ENCODE data around the gene ATRN. TPM values are rescaled to one million over a fixed set of nuclear protein-coding genes. Genes with fewer than 3 reads are reported as not detected.

ATRN gene
- total and polyA plus RNA-seq, 2 experiments from 2014 or later: 14.7 to 71.1 TPM

- Histone ChIP-seq H3K4me2 (no peak overlapping the region), H3K79me2 (no peaks in the 10 kb centered on the region), H2AFZ (no peak overlapping the region), H3K36me3 (replicated peaks; ENCODE audit: insufficient read depth, low read depth) (no peaks in the 10 kb centered on the region), H3K9me3 (ENCODE audit: low read depth) (no peaks in the 10 kb centered on the region), H3K4me1 (ENCODE audit: insufficient read depth) (no peaks in the 10 kb centered on the region), H3K4me3 (no peak overlapping the region), H4K20me1 (ENCODE audit: insufficient read depth, poor library complexity, severe bottlenecking) (no peaks in the 10 kb centered on the region), H3K9me2 (replicated peaks; ENCODE audit: insufficient read depth) (no peaks in the 10 kb centered on the region), H3K27ac (no peak overlapping the region), H3K27me3 (no peaks in the 10 kb centered on the region)
- 94% methylated on average over 1 of the region's 1 CpG for WGBS (ENCODE audit: low lambda C conversion rate, missing lambda C conversion rate)
- no peak for DNase-seq (ENCODE audit: low spot score)
- no peak for TF ChIP-seq EZH2phosphoT487 (IDR thresholded peaks at IDR 0.05; ENCODE audit: low read depth, severe bottlenecking, unreplicated experiment)
- TF ChIP-seq, protein P1, sequence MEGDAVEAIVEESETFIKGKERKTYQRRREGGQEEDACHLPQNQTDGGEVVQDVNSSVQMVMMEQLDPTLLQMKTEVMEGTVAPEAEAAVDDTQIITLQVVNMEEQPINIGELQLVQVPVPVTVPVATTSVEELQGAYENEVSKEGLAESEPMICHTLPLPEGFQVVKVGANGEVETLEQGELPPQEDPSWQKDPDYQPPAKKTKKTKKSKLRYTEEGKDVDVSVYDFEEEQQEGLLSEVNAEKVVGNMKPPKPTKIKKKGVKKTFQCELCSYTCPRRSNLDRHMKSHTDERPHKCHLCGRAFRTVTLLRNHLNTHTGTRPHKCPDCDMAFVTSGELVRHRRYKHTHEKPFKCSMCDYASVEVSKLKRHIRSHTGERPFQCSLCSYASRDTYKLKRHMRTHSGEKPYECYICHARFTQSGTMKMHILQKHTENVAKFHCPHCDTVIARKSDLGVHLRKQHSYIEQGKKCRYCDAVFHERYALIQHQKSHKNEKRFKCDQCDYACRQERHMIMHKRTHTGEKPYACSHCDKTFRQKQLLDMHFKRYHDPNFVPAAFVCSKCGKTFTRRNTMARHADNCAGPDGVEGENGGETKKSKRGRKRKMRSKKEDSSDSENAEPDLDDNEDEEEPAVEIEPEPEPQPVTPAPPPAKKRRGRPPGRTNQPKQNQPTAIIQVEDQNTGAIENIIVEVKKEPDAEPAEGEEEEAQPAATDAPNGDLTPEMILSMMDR (IDR thresholded peaks at IDR 0.05; ENCODE audit: poor library complexity): peak; percentile 21
Measured at GRCh38 chr20:3696200-3696599, 225.4 kb downstream of the ATRN start.

DNA sequence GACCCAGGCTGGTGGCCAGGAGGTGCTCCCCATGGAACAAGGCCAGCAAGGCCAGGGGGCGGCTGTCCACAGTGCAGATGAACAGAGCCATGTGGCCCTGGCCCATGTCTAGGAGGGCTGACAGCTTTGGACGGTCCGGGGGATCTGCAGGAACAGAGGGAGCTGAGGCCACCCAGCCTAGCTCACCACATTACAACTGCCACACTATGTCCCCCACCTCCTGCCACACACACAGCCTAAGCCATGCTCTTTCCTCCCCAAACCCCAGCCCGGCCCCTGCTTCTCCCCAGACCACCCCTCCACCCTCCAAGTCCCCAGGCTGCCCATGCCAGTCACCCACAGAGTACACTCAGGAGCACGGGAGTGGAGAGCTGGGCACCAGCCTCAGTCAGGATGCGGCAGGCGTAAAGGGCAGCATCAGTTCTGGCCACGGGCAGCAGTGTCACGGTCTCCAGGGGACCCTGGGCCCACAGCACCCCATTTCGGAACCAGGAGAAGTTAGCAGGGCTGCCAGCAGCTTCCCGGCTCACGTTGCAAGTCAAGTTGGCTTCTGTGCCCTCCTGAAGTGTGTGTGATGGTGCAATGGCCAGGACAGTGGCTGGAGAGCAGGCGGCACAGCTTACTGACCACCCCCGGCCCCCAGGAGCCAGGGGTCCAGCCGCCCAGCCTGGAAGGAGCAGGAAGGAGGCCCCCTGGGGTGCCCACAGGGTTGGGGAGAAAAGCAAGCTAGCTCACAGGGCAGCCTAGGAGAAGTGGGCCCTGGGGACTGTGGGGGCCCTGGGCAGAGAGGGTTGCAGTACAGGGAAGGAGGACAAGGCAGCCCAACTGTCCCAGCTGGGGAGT is 226.1 kb downstream of the ATRN start:
- Histone ChIP-seq H3K79me2 (no peaks in the 10 kb centered on the region), H2AFZ (no peak overlapping the region), H3K9me3 (ENCODE audit: low read depth) (no peaks in the 10 kb centered on the region), H3K36me3 (replicated peaks; ENCODE audit: insufficient read depth, low read depth) (no peaks in the 10 kb centered on the region), H3K9me2 (replicated peaks; ENCODE audit: insufficient read depth) (no peaks in the 10 kb centered on the region), H3K4me1 (ENCODE audit: insufficient read depth) (no peaks in the 10 kb centered on the region), H4K20me1 (ENCODE audit: insufficient read depth, poor library complexity, severe bottlenecking) (no peaks in the 10 kb centered on the region), H3K4me3 (no peak overlapping the region), H3K27me3 (no peaks in the 10 kb centered on the region), H3K4me2 (no peak overlapping the region), H3K27ac (no peak overlapping the region)
- TF ChIP-seq, protein P1 (IDR thresholded peaks at IDR 0.05; ENCODE audit: poor library complexity): no peak
- TF ChIP-seq EZH2 (IDR thresholded peaks at IDR 0.05; ENCODE audit: borderline replicate concordance): no peak
- WGBS (ENCODE audit: low lambda C conversion rate, missing lambda C conversion rate): 91% methylated on average over 13 of the region's 15 CpGs
- DNase-seq (ENCODE audit: low spot score): no peak

GRCh38 chr20:3697588-3698305 is 226.9 kb downstream of the ATRN start:
- no peaks in the 10 kb centered on the region for H3K9me2 ChIP-seq (replicated peaks; ENCODE audit: insufficient read depth)
- no peak for TF ChIP-seq EZH2phosphoT487 (IDR thresholded peaks at IDR 0.05; ENCODE audit: low read depth, severe bottlenecking, unreplicated experiment)
- TF ChIP-seq, protein P1 (IDR thresholded peaks at IDR 0.05; ENCODE audit: poor library complexity): no peak
- no peak for TF ChIP-seq EZH2 (IDR thresholded peaks at IDR 0.05; ENCODE audit: borderline replicate concordance)

More at GRCh38 chr20:3697588-3698305, 226.9 kb downstream of the ATRN start:
- no peaks in the 10 kb centered on the region for H3K4me1 ChIP-seq (ENCODE audit: insufficient read depth)
- H3K27ac ChIP-seq: no peak overlapping the region
- no peak overlapping the region for H3K4me2 ChIP-seq
- 74% methylated on average over 18 of the region's 18 CpGs for WGBS (ENCODE audit: low lambda C conversion rate, missing lambda C conversion rate)
- no peak for DNase-seq (ENCODE audit: low spot score)
- H3K36me3 ChIP-seq (replicated peaks; ENCODE audit: insufficient read depth, low read depth): no peaks in the 10 kb centered on the region
- no peaks in the 10 kb centered on the region for H4K20me1 ChIP-seq (ENCODE audit: insufficient read depth, poor library complexity, severe bottlenecking)
- H3K9me3 ChIP-seq (ENCODE audit: low read depth): no peaks in the 10 kb centered on the region
- no peak overlapping the region for H2AFZ ChIP-seq
- no peak overlapping the region for H3K4me3 ChIP-seq
- no peaks in the 10 kb centered on the region for H3K27me3 ChIP-seq
- H3K79me2 ChIP-seq: no peaks in the 10 kb centered on the region

All from hepatocyte (in vitro differentiated cells).